Activated naive CD8-positive, alpha-beta T cell (primary cell): ENCODE measurements around the gene FRMD1.

ENCODE experiments used
- H3K27ac Mint-ChIP-seq: one replicate; pipeline ENCODE4 v1.8.0; 2021; ENCODE audit warnings: mixed read lengths
- H3K27me3 Mint-ChIP-seq: one replicate; pipeline ENCODE4 v1.8.0; 2021; ENCODE audit warnings: mixed read lengths
- H3K36me3 Mint-ChIP-seq: one replicate; pipeline ENCODE4 v1.8.0; 2021; ENCODE audit warnings: mixed read lengths
- H3K4me1 Mint-ChIP-seq: one replicate; pipeline ENCODE4 v1.8.0; 2021; ENCODE audit warnings: low read depth, mixed read lengths
- H3K4me3 Mint-ChIP-seq: one replicate; pipeline ENCODE4 v1.8.0; 2021; ENCODE audit warnings: mild to moderate bottlenecking, mixed read lengths
- H3K9me3 Mint-ChIP-seq: one replicate; pipeline ENCODE4 v1.8.0; 2021; ENCODE audit warnings: low read depth, mixed read lengths

Gene FRMD1

GRCh38 chr6:168117942-168118341 lies 38.9 kb upstream of the FRMD1 start:
- no peaks in the 10 kb centered on the region for H3K36me3 Mint-ChIP-seq
- H3K27ac Mint-ChIP-seq: no peak overlapping the region
- no peaks in the 10 kb centered on the region for H3K9me3 Mint-ChIP-seq
- H3K4me3 Mint-ChIP-seq: no peak overlapping the region
- no peaks in the 10 kb centered on the region for H3K27me3 Mint-ChIP-seq
- no peaks in the 10 kb centered on the region for H3K4me1 Mint-ChIP-seq

GRCh38 chr6:168116975-168117899 lies 38.2 kb upstream of the FRMD1 start:
- H3K36me3 Mint-ChIP-seq: no peaks in the 10 kb centered on the region
- H3K27me3 Mint-ChIP-seq: no peaks in the 10 kb centered on the region
- no peaks in the 10 kb centered on the region for H3K9me3 Mint-ChIP-seq
- no peak overlapping the region for H3K4me3 Mint-ChIP-seq
- no peak overlapping the region for H3K27ac Mint-ChIP-seq
- H3K4me1 Mint-ChIP-seq: no peaks in the 10 kb centered on the region

- Mint-ChIP-seq H3K4me1 (no peaks in the 10 kb centered on the region), H3K4me3 (no peak overlapping the region), H3K36me3 (no peaks in the 10 kb centered on the region), H3K9me3 (no peaks in the 10 kb centered on the region), H3K27me3 (no peaks in the 10 kb centered on the region), H3K27ac (no peak overlapping the region)
These were observed 37.5 kb upstream of the FRMD1 start for GRCh38 chr6:168116438-168116974.

- Mint-ChIP-seq H3K27ac (no peak overlapping the region), H3K9me3 (no peaks in the 10 kb centered on the region), H3K36me3 (no peaks in the 10 kb centered on the region), H3K27me3 (no peaks in the 10 kb centered on the region), H3K4me1 (no peaks in the 10 kb centered on the region), H3K4me3 (no peak overlapping the region)
These were observed 36.9 kb upstream of the FRMD1 start for GRCh38 chr6:168115748-168116437.

- Mint-ChIP-seq H3K4me3 (no peak overlapping the region), H3K4me1 (no peaks in the 10 kb centered on the region), H3K36me3 (no peaks in the 10 kb centered on the region), H3K27me3 (peaks cover 2% of the 10 kb centered on the region), H3K9me3 (no peaks in the 10 kb centered on the region), H3K27ac (no peak overlapping the region)
These were observed 34.2 kb upstream of the FRMD1 start for GRCh38 chr6:168113226-168113625.

- Mint-ChIP-seq H3K27ac (no peak overlapping the region), H3K36me3 (no peaks in the 10 kb centered on the region), H3K4me1 (no peaks in the 10 kb centered on the region), H3K9me3 (no peaks in the 10 kb centered on the region), H3K4me3 (no peak overlapping the region), H3K27me3 (peaks cover 2% of the 10 kb centered on the region)
These were observed 32.9 kb upstream of the FRMD1 start for GRCh38 chr6:168111911-168112310.

GRCh38 chr6:168110437-168110836 lies 31.4 kb upstream of the FRMD1 start:
- H3K4me1 Mint-ChIP-seq: no peaks in the 10 kb centered on the region
- H3K4me3 Mint-ChIP-seq: no peak overlapping the region
- no peak overlapping the region for H3K27ac Mint-ChIP-seq
- H3K36me3 Mint-ChIP-seq: no peaks in the 10 kb centered on the region
- peaks cover 2% of the 10 kb centered on the region for H3K27me3 Mint-ChIP-seq
- no peaks in the 10 kb centered on the region for H3K9me3 Mint-ChIP-seq

- Mint-ChIP-seq H3K36me3 (no peaks in the 10 kb centered on the region), H3K27me3 (peaks cover 3% of the 10 kb centered on the region), H3K27ac (no peak overlapping the region), H3K4me3 (no peak overlapping the region), H3K4me1 (no peaks in the 10 kb centered on the region), H3K9me3 (no peaks in the 10 kb centered on the region)
These were observed 30.2 kb upstream of the FRMD1 start for GRCh38 chr6:168109171-168109570.

- Mint-ChIP-seq H3K4me1 (no peaks in the 10 kb centered on the region), H3K27ac (no peak overlapping the region), H3K36me3 (no peaks in the 10 kb centered on the region), H3K4me3 (no peak overlapping the region), H3K27me3 (peaks cover 7% of the 10 kb centered on the region), H3K9me3 (no peaks in the 10 kb centered on the region)
These were observed 28.4 kb upstream of the FRMD1 start for GRCh38 chr6:168107191-168107983.

GRCh38 chr6:168106633-168107005 lies 27.6 kb upstream of the FRMD1 start:
- H3K4me3 Mint-ChIP-seq: no peak overlapping the region

GRCh38 chr6:168105813-168106632 lies 27.0 kb upstream of the FRMD1 start:
- no peak overlapping the region for H3K27ac Mint-ChIP-seq
- H3K9me3 Mint-ChIP-seq: no peaks in the 10 kb centered on the region
- peaks cover 12% of the 10 kb centered on the region for H3K27me3 Mint-ChIP-seq
- no peaks in the 10 kb centered on the region for H3K4me1 Mint-ChIP-seq
- no peak overlapping the region for H3K4me3 Mint-ChIP-seq
- no peaks in the 10 kb centered on the region for H3K36me3 Mint-ChIP-seq

More at GRCh38 chr6:168106633-168107005, 27.6 kb upstream of the FRMD1 start:
- H3K36me3 Mint-ChIP-seq: no peaks in the 10 kb centered on the region
- H3K27me3 Mint-ChIP-seq: peaks cover 12% of the 10 kb centered on the region
- no peaks in the 10 kb centered on the region for H3K9me3 Mint-ChIP-seq
- no peaks in the 10 kb centered on the region for H3K4me1 Mint-ChIP-seq
- no peak overlapping the region for H3K27ac Mint-ChIP-seq

- no peaks in the 10 kb centered on the region for H3K9me3 Mint-ChIP-seq
- H3K36me3 Mint-ChIP-seq: no peaks in the 10 kb centered on the region
- H3K27me3 Mint-ChIP-seq: peaks cover 14% of the 10 kb centered on the region
These were observed 25.6 kb upstream of the FRMD1 start for GRCh38 chr6:168104636-168105035.

GRCh38 chr6:168103050-168103830 lies 24.2 kb upstream of the FRMD1 start:
- H3K27ac Mint-ChIP-seq: no peak overlapping the region
- H3K4me3 Mint-ChIP-seq: no peak overlapping the region
- H3K9me3 Mint-ChIP-seq: no peaks in the 10 kb centered on the region
- H3K27me3 Mint-ChIP-seq: peaks cover 13% of the 10 kb centered on the region
- H3K4me1 Mint-ChIP-seq: no peaks in the 10 kb centered on the region
- H3K36me3 Mint-ChIP-seq: no peaks in the 10 kb centered on the region

More at GRCh38 chr6:168104636-168105035, 25.6 kb upstream of the FRMD1 start:
- H3K4me1 Mint-ChIP-seq: no peaks in the 10 kb centered on the region
- H3K4me3 Mint-ChIP-seq: no peak overlapping the region
- no peak overlapping the region for H3K27ac Mint-ChIP-seq
